ENCODE results near the gene APOL6. TPM values are rescaled to one million over a fixed set of nuclear protein-coding genes. Genes with fewer than 3 reads are reported as not detected.

Gene APOL6
- total and polyA plus RNA-seq, 10 of the 15 experiments (the other 5 are each of a cell fraction or from before 2014, with no cell fraction given): 4.3 to 22.9 (median 9.3) TPM

GRCh38 chr22:35649636-35650250 is 1.5 kb downstream of the APOL6 start (continued):
- TF ChIP-seq, protein P1, sequence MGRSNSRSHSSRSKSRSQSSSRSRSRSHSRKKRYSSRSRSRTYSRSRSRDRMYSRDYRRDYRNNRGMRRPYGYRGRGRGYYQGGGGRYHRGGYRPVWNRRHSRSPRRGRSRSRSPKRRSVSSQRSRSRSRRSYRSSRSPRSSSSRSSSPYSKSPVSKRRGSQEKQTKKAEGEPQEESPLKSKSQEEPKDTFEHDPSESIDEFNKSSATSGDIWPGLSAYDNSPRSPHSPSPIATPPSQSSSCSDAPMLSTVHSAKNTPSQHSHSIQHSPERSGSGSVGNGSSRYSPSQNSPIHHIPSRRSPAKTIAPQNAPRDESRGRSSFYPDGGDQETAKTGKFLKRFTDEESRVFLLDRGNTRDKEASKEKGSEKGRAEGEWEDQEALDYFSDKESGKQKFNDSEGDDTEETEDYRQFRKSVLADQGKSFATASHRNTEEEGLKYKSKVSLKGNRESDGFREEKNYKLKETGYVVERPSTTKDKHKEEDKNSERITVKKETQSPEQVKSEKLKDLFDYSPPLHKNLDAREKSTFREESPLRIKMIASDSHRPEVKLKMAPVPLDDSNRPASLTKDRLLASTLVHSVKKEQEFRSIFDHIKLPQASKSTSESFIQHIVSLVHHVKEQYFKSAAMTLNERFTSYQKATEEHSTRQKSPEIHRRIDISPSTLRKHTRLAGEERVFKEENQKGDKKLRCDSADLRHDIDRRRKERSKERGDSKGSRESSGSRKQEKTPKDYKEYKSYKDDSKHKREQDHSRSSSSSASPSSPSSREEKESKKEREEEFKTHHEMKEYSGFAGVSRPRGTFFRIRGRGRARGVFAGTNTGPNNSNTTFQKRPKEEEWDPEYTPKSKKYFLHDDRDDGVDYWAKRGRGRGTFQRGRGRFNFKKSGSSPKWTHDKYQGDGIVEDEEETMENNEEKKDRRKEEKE (IDR thresholded peaks at IDR 0.05): no peak
- TF ChIP-seq, protein P2, sequence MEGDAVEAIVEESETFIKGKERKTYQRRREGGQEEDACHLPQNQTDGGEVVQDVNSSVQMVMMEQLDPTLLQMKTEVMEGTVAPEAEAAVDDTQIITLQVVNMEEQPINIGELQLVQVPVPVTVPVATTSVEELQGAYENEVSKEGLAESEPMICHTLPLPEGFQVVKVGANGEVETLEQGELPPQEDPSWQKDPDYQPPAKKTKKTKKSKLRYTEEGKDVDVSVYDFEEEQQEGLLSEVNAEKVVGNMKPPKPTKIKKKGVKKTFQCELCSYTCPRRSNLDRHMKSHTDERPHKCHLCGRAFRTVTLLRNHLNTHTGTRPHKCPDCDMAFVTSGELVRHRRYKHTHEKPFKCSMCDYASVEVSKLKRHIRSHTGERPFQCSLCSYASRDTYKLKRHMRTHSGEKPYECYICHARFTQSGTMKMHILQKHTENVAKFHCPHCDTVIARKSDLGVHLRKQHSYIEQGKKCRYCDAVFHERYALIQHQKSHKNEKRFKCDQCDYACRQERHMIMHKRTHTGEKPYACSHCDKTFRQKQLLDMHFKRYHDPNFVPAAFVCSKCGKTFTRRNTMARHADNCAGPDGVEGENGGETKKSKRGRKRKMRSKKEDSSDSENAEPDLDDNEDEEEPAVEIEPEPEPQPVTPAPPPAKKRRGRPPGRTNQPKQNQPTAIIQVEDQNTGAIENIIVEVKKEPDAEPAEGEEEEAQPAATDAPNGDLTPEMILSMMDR (IDR thresholded peaks at IDR 0.05 in 2 of 3, conservative IDR thresholded peaks at IDR 0.05 in 1 of 3; ENCODE audit: control insufficient read depth in 2 of 3, extremely low read depth in 1 of 3, insufficient read depth in 1 of 3, low read depth in 3 of 3, low read length in 3 of 3): no peak
- TF ChIP-seq ZSCAN29 (IDR thresholded peaks at IDR 0.05): no peak
- TF ChIP-seq RBBP5 (conservative IDR thresholded peaks at IDR 0.05): no peak
- no peak for TF ChIP-seq SP1 (IDR thresholded peaks at IDR 0.05; ENCODE audit: low read depth, low read length)
- TF ChIP-seq BMI1 (IDR thresholded peaks at IDR 0.05; ENCODE audit: borderline replicate concordance): no peak

- SMC1A ChIA-PET (ENCODE audit: uncharacterized antibody, unreplicated experiment): interaction anchor here (0.7 to 1.9 kb wide), 2 partner anchors 13 to 18 kb away, joined by 3 to 4 read pairs; no protein-coding TSS in a partner anchor
- FAIRE-seq: no peak
- Histone ChIP-seq H3K4me3 (no peak overlapping the region; the same call in 1 of the 2 replicates), H3K9ac (ENCODE audit: control insufficient read depth, insufficient read depth, low read length) (no peak overlapping the region), H3K9me3 (replicated peaks; ENCODE audit: control insufficient read depth, insufficient read depth, low read length) (peaks cover 2% of the 10 kb centered on the region; the same call in 1 of the 3 replicates), H2AFZ (ENCODE audit: control insufficient read depth, low read depth, low read length) (no peak overlapping the region), H3K4me1 (ENCODE audit: control insufficient read depth, insufficient read depth, low read length) (peaks cover 19% of the 10 kb centered on the region), H3K27ac (ENCODE audit: control insufficient read depth, insufficient read depth) (no peak overlapping the region), H3K27me3 (replicated peaks in 1 of 2; ENCODE audit: control insufficient read depth in 2 of 2, insufficient read depth in 2 of 2, low read length in 1 of 2) (no peaks in the 10 kb centered on the region), H3K4me2 (ENCODE audit: control insufficient read depth, insufficient read depth) (0 out of 2 replicates have a peak overlapping the region, but pooled peaks have one; percentile 3), H4K20me1 (ENCODE audit: control insufficient read depth, insufficient read depth) (no peaks in the 10 kb centered on the region), H3K36me3 (ENCODE audit: control insufficient read depth in 2 of 2, insufficient read depth in 2 of 2, low read length in 1 of 2) (peaks cover 0 to under 1% of the 10 kb centered on the region in 2 experiments; a peak in 1 of 4 replicates), H3K79me2 (ENCODE audit: control insufficient read depth, insufficient read depth, low read length) (peaks cover 20% of the 10 kb centered on the region)
- RAD21 ChIA-PET (ENCODE audit: unreplicated experiment): no interaction called here
- BruUV-seq (replicated peaks): no TSS peak
- WGBS (ENCODE audit: insufficient coverage, insufficient replicate concordance, low lambda C conversion rate, missing lambda C conversion rate): 96% methylated on average over 7 of the region's 7 CpGs
- DNase-seq (ENCODE audit: low read depth, low spot score): no peak
- POLR2A ChIA-PET: no interaction called here
- ATAC-seq: no peak
- in situ Hi-C loops (cut with MboI): no loop called here
- CTCF ChIA-PET: interaction anchor here (0.6 kb wide), 1 partner anchor 1199 kb away, joined by 3 read pairs; no protein-coding TSS in a partner anchor
- intact Hi-C loops (cut with micrococcal nuclease; ENCODE audit: unreplicated experiment): no loop called here
- TF ChIP-seq MXI1 (IDR thresholded peaks at IDR 0.05; ENCODE audit: low read depth, low read length) (no peak), SMC3 (IDR thresholded peaks at IDR 0.05; ENCODE audit: borderline replicate concordance, low read length) (no peak), TAF1 (IDR thresholded peaks at IDR 0.05; ENCODE audit: borderline replicate concordance, low read depth, low read length) (no peak), SREBF1 (IDR thresholded peaks at IDR 0.05; ENCODE audit: low read length) (no peak), PAX8 (IDR thresholded peaks at IDR 0.05) (no peak), ZBTB33 (IDR thresholded peaks at IDR 0.05) (no peak), CREM (IDR thresholded peaks at IDR 0.05; ENCODE audit: low read depth) (no peak), ZNF384 (IDR thresholded peaks at IDR 0.05; ENCODE audit: borderline replicate concordance, low read depth, low read length) (no peak)
These were observed 2.8 kb downstream of the APOL6 start for GRCh38 chr22:35651085-35651484.
